Activated CD8-positive, alpha-beta T cell treated with anti-CD3 and anti-CD28 coated beads, Interleukin-2, amount 10 ng/mL, durations not matched to agents 7 days and 5 days (primary cell): ENCODE data around the gene ZNF638. TPM values are rescaled to one million over a fixed set of nuclear protein-coding genes. Genes with fewer than 3 reads are reported as not detected.

Source experiments
- ATAC-seq: fragments of 150-1000 bp; cut with Tn5 transposase; one replicate; pipeline ENCODE4 v1.10.0; 2021; ENCODE audit warnings: moderate library complexity
- CTCF ChIA-PET: fragments of 350-600 bp; sonication (Branson Sonifier 250); formaldehyde crosslinking; loops from one replicate; lab custom pipeline; 2021; ENCODE audit warnings: antibody characterized with exemption; lab: Charles Lee
- POLR2A ChIA-PET: fragments of 350-600 bp; sonication (Branson Sonifier 250); formaldehyde crosslinking; loops from one replicate; lab custom pipeline; 2021; ENCODE audit warnings: antibody characterized with exemption; lab: Charles Lee
- DNase-seq: peaks from one replicate; pipeline ENCODE4 v3.0.0-alpha.2; 2020
- H3K27ac Mint-ChIP-seq: one replicate; pipeline ENCODE4 v1.8.0; 2021; ENCODE audit warnings: mild to moderate bottlenecking, mixed read lengths
- H3K27me3 Mint-ChIP-seq: one replicate; pipeline ENCODE4 v1.8.0; 2021; ENCODE audit warnings: low read depth, mixed read lengths
- H3K36me3 Mint-ChIP-seq: one replicate; pipeline ENCODE4 v1.8.0; 2021; ENCODE audit warnings: low read depth, mixed read lengths
- H3K4me1 Mint-ChIP-seq: one replicate; pipeline ENCODE4 v1.8.0; 2021; ENCODE audit warnings: low read depth, mixed read lengths
- H3K4me3 Mint-ChIP-seq: one replicate; pipeline ENCODE4 v1.8.0; 2021; ENCODE audit warnings: mild to moderate bottlenecking, mixed read lengths
- H3K9me3 Mint-ChIP-seq: one replicate; pipeline ENCODE4 v1.8.0; 2022; ENCODE audit warnings: mixed read lengths; ENCODE audit not compliant: insufficient read depth
- total RNA-seq, 2 experiments: library from RNA; stranded (reverse); gene quantifications; one replicate each; pipeline ENCODE4 v1.2.3, GENCODE V29; 2021

The ZNF638 gene
- total RNA-seq, 2 experiments from 2014 or later: 69.7 to 74.0 TPM

DNA sequence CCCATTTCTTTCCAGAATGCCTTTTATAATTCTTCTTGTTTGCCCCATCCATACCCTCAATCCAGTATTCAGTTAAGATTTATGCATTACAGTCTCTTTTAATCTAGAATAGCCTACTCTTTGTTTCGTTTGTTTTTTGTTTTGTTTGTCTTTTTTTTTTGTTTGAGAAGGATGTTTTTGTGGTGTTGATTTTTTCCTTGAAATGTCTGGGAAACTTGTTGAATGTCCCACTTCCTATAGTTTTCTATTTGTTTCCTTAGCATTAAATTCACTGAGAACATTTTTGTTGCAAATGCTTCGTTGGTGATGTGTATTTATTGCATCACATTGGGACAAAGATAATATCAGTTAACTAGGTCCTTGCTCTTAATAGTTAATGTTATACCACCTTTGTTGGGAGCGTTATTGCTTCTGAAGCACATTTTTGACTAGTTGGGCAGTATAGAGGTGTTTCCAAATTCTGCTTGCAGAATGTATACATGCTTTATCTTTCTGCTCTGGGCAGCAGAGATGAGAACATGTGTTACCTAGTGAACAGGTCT is 28.9 kb downstream of the ZNF638 start:
- H3K36me3 Mint-ChIP-seq: peaks cover 51% of the 10 kb centered on the region
- H3K4me1 Mint-ChIP-seq: peaks cover 11% of the 10 kb centered on the region
- no peak for DNase-seq
- H3K4me3 Mint-ChIP-seq: no peak overlapping the region
- ChIA-PET POLR2A (no interaction called here), CTCF (interaction anchor here (1.6 kb wide), 1 partner anchor 17 kb away, joined by 3 read pairs; no protein-coding TSS in a partner anchor)
- H3K9me3 Mint-ChIP-seq: no peaks in the 10 kb centered on the region
- no peak for ATAC-seq
- H3K27me3 Mint-ChIP-seq: no peaks in the 10 kb centered on the region
- H3K27ac Mint-ChIP-seq: no peak overlapping the region

- Mint-ChIP-seq H3K4me1 (peaks cover 11% of the 10 kb centered on the region), H3K9me3 (no peaks in the 10 kb centered on the region), H3K27ac (no peak overlapping the region), H3K27me3 (no peaks in the 10 kb centered on the region), H3K4me3 (no peak overlapping the region), H3K36me3 (peaks cover 51% of the 10 kb centered on the region)
- DNase-seq (no peak), ATAC-seq (no peak)
- POLR2A ChIA-PET: no interaction called here
- CTCF ChIA-PET: interaction anchor here (0.9 to 1.6 kb wide), 2 partner anchors 19 to 30 kb away, joined by 3 to 4 read pairs; partner anchors contain the start of gene ZNF638
These were observed 30.0 kb downstream of the ZNF638 start for GRCh38 chr2:71361631-71362030.

GRCh38 chr2:71362447-71362846 is 30.9 kb downstream of the ZNF638 start:
- CTCF ChIA-PET: no interaction called here
- ATAC-seq (no peak), DNase-seq (no peak)
- Mint-ChIP-seq H3K27ac (no peak overlapping the region), H3K4me1 (peaks cover 11% of the 10 kb centered on the region), H3K36me3 (peaks cover 47% of the 10 kb centered on the region), H3K9me3 (no peaks in the 10 kb centered on the region), H3K27me3 (no peaks in the 10 kb centered on the region), H3K4me3 (no peak overlapping the region)
- POLR2A ChIA-PET: no interaction called here

DNA sequence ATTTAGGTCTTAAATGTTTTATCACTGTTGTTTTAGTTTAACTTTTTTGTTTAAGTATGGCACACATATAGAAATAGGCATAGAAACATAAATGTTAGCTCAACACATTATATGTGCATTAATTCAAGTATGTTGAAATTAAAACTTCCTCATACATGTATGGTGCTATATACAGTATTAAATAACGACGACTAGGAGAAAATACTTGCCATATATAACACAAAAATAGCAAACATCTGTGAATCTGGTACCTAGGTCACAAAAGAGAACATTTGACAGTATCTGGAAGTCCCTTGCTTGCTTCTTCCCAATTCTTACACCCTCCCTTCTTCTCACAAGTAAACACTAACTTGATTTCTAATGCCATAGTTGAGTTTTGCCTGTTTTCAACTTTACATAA is 38.4 kb downstream of the ZNF638 start:
- no peak for ATAC-seq
- peaks cover 40% of the 10 kb centered on the region for H3K36me3 Mint-ChIP-seq
- CTCF ChIA-PET: no interaction called here
- H3K4me1 Mint-ChIP-seq: no peaks in the 10 kb centered on the region
- no peak overlapping the region for H3K4me3 Mint-ChIP-seq
- no peak overlapping the region for H3K27ac Mint-ChIP-seq
- no peak for DNase-seq
- POLR2A ChIA-PET: no interaction called here
- H3K27me3 Mint-ChIP-seq: no peaks in the 10 kb centered on the region
- no peaks in the 10 kb centered on the region for H3K9me3 Mint-ChIP-seq

- CTCF ChIA-PET: interaction anchor here (1.0 kb wide), 1 partner anchor 41 kb away, joined by 4 read pairs; the partner anchor contains the start of gene ZNF638
These were observed 40.5 kb downstream of the ZNF638 start for GRCh38 chr2:71372042-71372441.

DNA sequence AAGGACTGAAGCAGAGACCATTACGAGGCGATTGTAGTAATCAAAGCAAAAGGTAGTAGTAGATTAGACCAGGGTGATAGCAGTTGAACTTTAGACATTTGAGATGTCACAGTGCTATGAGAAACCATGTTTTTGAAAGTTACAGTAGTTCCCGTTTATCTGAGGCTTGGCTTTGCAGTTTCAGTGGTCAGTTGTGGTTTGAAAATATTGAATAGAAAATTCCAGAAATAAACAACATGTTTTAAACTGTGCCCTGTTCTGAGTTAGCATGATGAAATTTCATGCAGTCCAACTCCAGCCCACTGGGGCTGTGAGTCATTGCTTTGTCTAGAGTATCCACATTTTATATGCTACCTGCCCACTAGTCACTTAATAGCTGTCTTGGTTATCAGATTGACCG is 47.5 kb downstream of the ZNF638 start:
- no peak overlapping the region for H3K4me3 Mint-ChIP-seq
- peaks cover 51% of the 10 kb centered on the region for H3K36me3 Mint-ChIP-seq
- ATAC-seq (no peak), DNase-seq (no peak)
- no peak overlapping the region for H3K27ac Mint-ChIP-seq
- H3K4me1 Mint-ChIP-seq: peaks cover 11% of the 10 kb centered on the region
- no peaks in the 10 kb centered on the region for H3K27me3 Mint-ChIP-seq
- H3K9me3 Mint-ChIP-seq: no peaks in the 10 kb centered on the region
- ChIA-PET POLR2A (no interaction called here), CTCF (interaction anchor here (0.7 kb wide), 1 partner anchor 47 kb away, joined by 4 read pairs; the partner anchor contains the start of gene ZNF638)

More at GRCh38 chr2:71372042-71372441, 40.5 kb downstream of the ZNF638 start:
- Mint-ChIP-seq H3K9me3 (no peaks in the 10 kb centered on the region), H3K27ac (no peak overlapping the region), H3K4me1 (no peaks in the 10 kb centered on the region), H3K27me3 (no peaks in the 10 kb centered on the region), H3K4me3 (no peak overlapping the region), H3K36me3 (peaks cover 44% of the 10 kb centered on the region)
- ATAC-seq: no peak
- POLR2A ChIA-PET: no interaction called here
- DNase-seq: no peak

DNA sequence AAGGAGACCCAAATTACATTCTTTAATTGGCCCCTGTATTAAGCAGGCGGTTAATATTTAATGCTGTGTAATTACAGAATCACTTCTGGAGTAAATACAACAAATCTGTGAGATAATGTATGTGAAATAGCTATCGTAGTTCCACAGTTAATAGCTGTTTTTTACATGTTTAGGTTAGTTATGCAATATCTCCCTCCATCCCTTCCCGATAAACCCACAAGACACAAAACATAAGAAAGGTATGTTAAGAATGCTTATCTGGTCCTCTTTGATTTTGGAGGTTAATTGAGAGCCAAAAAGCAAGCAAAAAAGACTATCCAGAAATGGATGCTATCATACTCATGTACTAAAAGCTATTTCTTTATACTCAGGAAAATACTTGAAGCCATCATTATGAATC is 49.1 kb downstream of the ZNF638 start:
- no peaks in the 10 kb centered on the region for H3K27me3 Mint-ChIP-seq
- H3K27ac Mint-ChIP-seq: no peak overlapping the region
- H3K9me3 Mint-ChIP-seq: no peaks in the 10 kb centered on the region
- H3K4me1 Mint-ChIP-seq: peaks cover 11% of the 10 kb centered on the region
- H3K36me3 Mint-ChIP-seq: peaks cover 50% of the 10 kb centered on the region
- no peak for DNase-seq
- H3K4me3 Mint-ChIP-seq: no peak overlapping the region
- ChIA-PET POLR2A (no interaction called here), CTCF (interaction anchor here (1.0 kb wide), 1 partner anchor 24 kb away, joined by 3 read pairs; no protein-coding TSS in a partner anchor)
- ATAC-seq: no peak

GRCh38 chr2:71385012-71385411 is 53.4 kb downstream of the ZNF638 start:
- Mint-ChIP-seq H3K36me3 (peaks cover 62% of the 10 kb centered on the region), H3K4me1 (no peaks in the 10 kb centered on the region), H3K27ac (no peak overlapping the region), H3K27me3 (no peaks in the 10 kb centered on the region), H3K4me3 (no peak overlapping the region), H3K9me3 (peaks cover 6% of the 10 kb centered on the region)
- no peak for ATAC-seq
- ChIA-PET CTCF (interaction anchor here (1.0 kb wide), 1 partner anchor 53 kb away, joined by 3 read pairs; the partner anchor contains the start of gene ZNF638), POLR2A (no interaction called here)
- no peak for DNase-seq

DNA sequence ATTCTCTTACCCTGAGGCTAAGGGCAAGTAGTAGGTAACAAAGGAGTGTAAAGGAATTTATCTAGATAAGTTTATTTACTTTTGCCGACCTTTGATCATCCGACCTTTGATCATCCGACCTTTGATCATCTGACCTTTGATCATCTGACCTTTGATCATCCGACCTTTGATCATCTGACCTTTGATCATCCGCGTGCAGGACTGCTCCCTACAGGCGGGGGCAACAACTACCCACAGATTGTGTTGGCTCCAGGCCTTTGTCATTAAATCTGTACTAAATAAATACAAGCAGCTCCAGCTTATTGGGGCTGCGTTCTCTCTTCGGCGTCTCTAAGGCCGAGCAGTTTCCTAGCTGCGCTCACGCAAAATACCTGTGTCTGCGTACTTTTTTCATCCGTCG is 56.6 kb downstream of the ZNF638 start:
- ATAC-seq: no peak
- Mint-ChIP-seq H3K27ac (no peak overlapping the region), H3K27me3 (no peaks in the 10 kb centered on the region), H3K9me3 (peaks cover 6% of the 10 kb centered on the region), H3K36me3 (peaks cover 57% of the 10 kb centered on the region), H3K4me1 (no peaks in the 10 kb centered on the region), H3K4me3 (no peak overlapping the region)
- CTCF ChIA-PET: no interaction called here
- no peak for DNase-seq
- POLR2A ChIA-PET: no interaction called here

- DNase-seq: no peak
- H3K4me1 Mint-ChIP-seq: no peaks in the 10 kb centered on the region
- no peak overlapping the region for H3K27ac Mint-ChIP-seq
- peaks cover 6% of the 10 kb centered on the region for H3K9me3 Mint-ChIP-seq
- ChIA-PET POLR2A (no interaction called here), CTCF (interaction anchor here (0.7 to 1.2 kb wide), 2 partner anchors 19 to 58 kb away, joined by 3 to 4 read pairs; partner anchors contain the start of gene ZNF638)
- peaks cover 56% of the 10 kb centered on the region for H3K36me3 Mint-ChIP-seq
- H3K4me3 Mint-ChIP-seq: no peak overlapping the region
- ATAC-seq: no peak
- no peaks in the 10 kb centered on the region for H3K27me3 Mint-ChIP-seq
These were observed 57.9 kb downstream of the ZNF638 start for GRCh38 chr2:71389384-71390072.

GRCh38 chr2:71393216-71393615 is 61.6 kb downstream of the ZNF638 start:
- CTCF ChIA-PET: no interaction called here
- no peaks in the 10 kb centered on the region for H3K27me3 Mint-ChIP-seq
- DNase-seq (no peak), ATAC-seq (no peak)
- H3K9me3 Mint-ChIP-seq: no peaks in the 10 kb centered on the region
- H3K27ac Mint-ChIP-seq: no peak overlapping the region
- peaks cover 55% of the 10 kb centered on the region for H3K36me3 Mint-ChIP-seq
- H3K4me1 Mint-ChIP-seq: no peaks in the 10 kb centered on the region
- POLR2A ChIA-PET: no interaction called here
- H3K4me3 Mint-ChIP-seq: no peak overlapping the region

GRCh38 chr2:71395471-71395870 is 63.9 kb downstream of the ZNF638 start:
- H3K36me3 Mint-ChIP-seq: peaks cover 47% of the 10 kb centered on the region
- ChIA-PET CTCF (no interaction called here), POLR2A (no interaction called here)
- no peaks in the 10 kb centered on the region for H3K4me1 Mint-ChIP-seq
- no peak for DNase-seq
- H3K9me3 Mint-ChIP-seq: no peaks in the 10 kb centered on the region
- no peaks in the 10 kb centered on the region for H3K27me3 Mint-ChIP-seq
- no peak overlapping the region for H3K27ac Mint-ChIP-seq
- no peak overlapping the region for H3K4me3 Mint-ChIP-seq
- ATAC-seq: no peak
